ENCODE results near the gene PLEKHG4B.

Gene PLEKHG4B

DNA sequence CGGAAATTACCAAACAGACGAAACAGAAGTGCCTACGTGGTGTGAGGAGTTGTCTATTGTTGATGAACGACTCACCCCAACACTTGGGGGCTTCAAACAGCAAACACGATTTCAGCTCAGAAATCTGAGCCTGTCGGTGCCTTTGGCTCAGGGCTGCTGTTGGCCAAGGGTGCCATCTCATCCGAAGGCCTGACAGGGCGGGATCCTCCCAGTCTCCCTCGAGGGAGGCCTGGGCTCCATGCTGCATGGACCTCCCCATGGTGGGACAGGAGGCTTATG is 100.7 kb downstream of the PLEKHG4B start:
- TF ChIP-seq, protein P1, sequence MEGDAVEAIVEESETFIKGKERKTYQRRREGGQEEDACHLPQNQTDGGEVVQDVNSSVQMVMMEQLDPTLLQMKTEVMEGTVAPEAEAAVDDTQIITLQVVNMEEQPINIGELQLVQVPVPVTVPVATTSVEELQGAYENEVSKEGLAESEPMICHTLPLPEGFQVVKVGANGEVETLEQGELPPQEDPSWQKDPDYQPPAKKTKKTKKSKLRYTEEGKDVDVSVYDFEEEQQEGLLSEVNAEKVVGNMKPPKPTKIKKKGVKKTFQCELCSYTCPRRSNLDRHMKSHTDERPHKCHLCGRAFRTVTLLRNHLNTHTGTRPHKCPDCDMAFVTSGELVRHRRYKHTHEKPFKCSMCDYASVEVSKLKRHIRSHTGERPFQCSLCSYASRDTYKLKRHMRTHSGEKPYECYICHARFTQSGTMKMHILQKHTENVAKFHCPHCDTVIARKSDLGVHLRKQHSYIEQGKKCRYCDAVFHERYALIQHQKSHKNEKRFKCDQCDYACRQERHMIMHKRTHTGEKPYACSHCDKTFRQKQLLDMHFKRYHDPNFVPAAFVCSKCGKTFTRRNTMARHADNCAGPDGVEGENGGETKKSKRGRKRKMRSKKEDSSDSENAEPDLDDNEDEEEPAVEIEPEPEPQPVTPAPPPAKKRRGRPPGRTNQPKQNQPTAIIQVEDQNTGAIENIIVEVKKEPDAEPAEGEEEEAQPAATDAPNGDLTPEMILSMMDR (IDR thresholded peaks at IDR 0.05), result no peak
- Histone ChIP-seq H3K4me3 (ENCODE audit: low read depth, low read length) (no peak overlapping the region), H3K9ac (no peak overlapping the region), H2AFZ (no peak overlapping the region), H3K4me1 (peaks cover 16% of the 10 kb centered on the region), H3K4me2 (ENCODE audit: low read length) (no peak overlapping the region), H3K79me2 (no peaks in the 10 kb centered on the region), H3K36me3 (ENCODE audit: control insufficient read depth, insufficient read depth, low read length) (no peaks in the 10 kb centered on the region), H3K27ac (no peak overlapping the region), H3K27me3 (ENCODE audit: control insufficient read depth, insufficient read depth, low read length) (no peaks in the 10 kb centered on the region), H3K9me3 (ENCODE audit: control insufficient read depth, low read length) (no peaks in the 10 kb centered on the region)

DNA sequence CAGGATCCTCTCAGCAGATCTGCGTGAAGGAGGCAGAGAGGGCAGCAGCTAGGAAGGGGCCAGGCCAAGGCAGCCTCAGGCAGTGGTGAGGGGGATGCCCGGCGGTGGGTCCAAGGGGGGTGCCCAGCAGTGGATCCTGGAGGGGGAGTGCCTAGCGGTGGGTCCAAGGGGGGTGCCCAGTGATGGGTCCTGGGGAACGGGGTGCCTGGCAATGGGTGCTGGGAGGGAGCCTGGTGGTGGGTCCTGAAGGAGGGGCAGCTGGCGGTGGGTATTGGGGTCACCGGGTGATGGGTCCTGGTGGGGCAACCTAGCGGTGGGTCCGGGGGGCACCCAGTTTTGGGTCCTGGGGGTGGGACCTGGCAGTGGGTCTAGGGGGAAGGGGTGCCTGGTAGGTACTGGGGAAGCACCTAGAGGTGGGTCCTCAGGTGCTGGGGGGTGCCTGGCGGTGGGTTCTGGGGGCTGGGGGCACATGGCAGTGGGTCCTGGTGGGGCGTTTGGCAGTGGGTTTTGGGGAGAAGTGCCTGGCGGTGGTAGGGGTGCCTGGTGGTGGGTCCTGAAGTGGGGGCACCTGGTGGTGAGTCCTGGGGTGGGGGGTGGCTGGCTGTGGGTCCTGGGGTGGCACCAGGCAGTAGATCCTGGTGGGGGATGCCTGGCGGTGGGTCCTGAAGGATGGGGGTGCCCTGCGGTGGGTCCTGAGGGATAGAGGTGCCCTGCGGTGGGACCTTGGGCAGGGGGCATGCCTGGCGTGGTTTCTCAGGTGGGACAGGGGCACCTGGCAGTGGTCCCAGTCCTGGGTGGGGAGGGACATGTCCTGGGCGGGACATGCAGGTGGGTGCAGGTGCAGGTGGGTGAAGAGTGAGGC is 101.2 kb downstream of the PLEKHG4B start:
- Histone ChIP-seq H3K27ac (no peak overlapping the region), H3K9ac (no peak overlapping the region)

DNA sequence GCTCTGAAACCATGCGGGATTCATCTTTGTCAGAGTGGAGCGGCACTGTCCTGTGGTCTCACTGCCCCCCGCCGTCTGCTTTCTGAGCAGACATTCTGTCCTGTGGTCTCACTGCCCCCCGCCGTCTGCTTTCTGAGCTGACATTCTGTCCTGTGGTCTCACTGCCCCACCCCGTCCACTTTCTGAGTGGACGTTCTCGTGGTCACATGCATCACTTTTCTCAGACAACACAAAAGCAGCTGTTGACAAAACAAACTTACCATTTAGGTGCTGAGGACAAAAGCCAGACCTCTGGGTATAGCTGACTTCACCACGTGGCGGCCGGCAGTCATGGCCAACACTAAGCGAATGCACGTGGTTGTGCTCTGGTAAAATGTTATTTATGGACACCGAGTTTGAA is 102.1 kb downstream of the PLEKHG4B start:
- Histone ChIP-seq H3K9me3 (ENCODE audit: control insufficient read depth, low read length) (no peaks in the 10 kb centered on the region), H3K79me2 (no peaks in the 10 kb centered on the region), H3K4me3 (ENCODE audit: low read depth, low read length) (no peak overlapping the region)

More for the DNA sequence above, 101.2 kb downstream of the PLEKHG4B start:
- no peak overlapping the region for H3K4me2 ChIP-seq (ENCODE audit: low read length)
- H3K4me1 ChIP-seq, result peaks cover 14% of the 10 kb centered on the region
- no peaks in the 10 kb centered on the region for H3K36me3 ChIP-seq (ENCODE audit: control insufficient read depth, insufficient read depth, low read length)
- H3K9me3 ChIP-seq (ENCODE audit: control insufficient read depth, low read length), result no peaks in the 10 kb centered on the region
- H2AFZ ChIP-seq, result no peak overlapping the region
- TF ChIP-seq, protein P1 (IDR thresholded peaks at IDR 0.05), result no peak
- no peak overlapping the region for H3K4me3 ChIP-seq (ENCODE audit: low read depth, low read length)
- H3K27me3 ChIP-seq (ENCODE audit: control insufficient read depth, insufficient read depth, low read length), result no peaks in the 10 kb centered on the region
- H3K79me2 ChIP-seq, result no peaks in the 10 kb centered on the region

DNA sequence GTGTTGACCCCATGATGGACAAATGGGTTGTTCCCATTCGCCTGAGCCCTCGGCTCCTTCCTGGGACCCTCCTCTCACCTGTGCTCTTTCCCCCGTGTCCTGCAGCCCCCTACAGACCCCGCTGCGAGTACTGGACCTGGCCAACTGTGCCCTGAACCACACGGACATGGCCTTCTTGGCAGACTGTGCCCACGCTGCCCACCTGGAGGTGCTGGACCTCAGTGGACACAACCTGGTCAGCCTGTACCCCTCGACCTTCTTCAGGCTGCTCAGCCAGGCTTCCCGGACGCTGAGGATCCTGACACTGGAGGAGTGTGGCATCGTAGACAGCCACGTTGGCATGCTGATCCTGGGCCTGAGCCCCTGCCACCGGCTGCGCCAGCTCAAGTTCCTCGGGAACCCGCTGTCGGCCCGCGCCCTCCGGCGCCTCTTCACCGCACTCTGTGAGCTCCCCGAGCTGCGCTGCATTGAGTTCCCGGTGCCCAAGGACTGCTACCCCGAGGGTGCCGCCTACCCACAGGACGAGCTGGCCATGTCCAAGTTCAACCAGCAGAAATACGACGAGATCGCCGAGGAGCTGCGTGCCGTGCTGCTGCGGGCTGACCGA is 102.7 kb downstream of the PLEKHG4B start:
- Histone ChIP-seq H3K4me3 (ENCODE audit: low read depth, low read length) (no peak overlapping the region), H3K27ac (no peak overlapping the region), H3K9me3 (ENCODE audit: control insufficient read depth, low read length) (no peaks in the 10 kb centered on the region), H3K4me1 (peaks cover 11% of the 10 kb centered on the region), H3K79me2 (no peaks in the 10 kb centered on the region), H3K4me2 (ENCODE audit: low read length) (no peak overlapping the region), H3K36me3 (ENCODE audit: control insufficient read depth, insufficient read depth, low read length) (no peaks in the 10 kb centered on the region), H3K9ac (no peak overlapping the region), H3K27me3 (ENCODE audit: control insufficient read depth, insufficient read depth, low read length) (no peaks in the 10 kb centered on the region), H2AFZ (no peak overlapping the region)
- TF ChIP-seq, protein P1 (IDR thresholded peaks at IDR 0.05), result no peak

More for the DNA sequence above, 102.1 kb downstream of the PLEKHG4B start:
- Histone ChIP-seq H3K27ac (no peak overlapping the region), H3K36me3 (ENCODE audit: control insufficient read depth, insufficient read depth, low read length) (no peaks in the 10 kb centered on the region), H3K4me1 (peaks cover 11% of the 10 kb centered on the region), H3K4me2 (ENCODE audit: low read length) (no peak overlapping the region), H3K9ac (no peak overlapping the region), H2AFZ (no peak overlapping the region), H3K27me3 (ENCODE audit: control insufficient read depth, insufficient read depth, low read length) (no peaks in the 10 kb centered on the region)
- TF ChIP-seq, protein P1 (IDR thresholded peaks at IDR 0.05), result no peak
